ENCODE results near the gene PRKD3. TPM values are rescaled to one million over a fixed set of nuclear protein-coding genes. Genes with fewer than 3 reads are reported as not detected.

PRKD3 gene
- total RNA-seq, 1 experiment from 2014 or later: 82.1 TPM

DNA sequence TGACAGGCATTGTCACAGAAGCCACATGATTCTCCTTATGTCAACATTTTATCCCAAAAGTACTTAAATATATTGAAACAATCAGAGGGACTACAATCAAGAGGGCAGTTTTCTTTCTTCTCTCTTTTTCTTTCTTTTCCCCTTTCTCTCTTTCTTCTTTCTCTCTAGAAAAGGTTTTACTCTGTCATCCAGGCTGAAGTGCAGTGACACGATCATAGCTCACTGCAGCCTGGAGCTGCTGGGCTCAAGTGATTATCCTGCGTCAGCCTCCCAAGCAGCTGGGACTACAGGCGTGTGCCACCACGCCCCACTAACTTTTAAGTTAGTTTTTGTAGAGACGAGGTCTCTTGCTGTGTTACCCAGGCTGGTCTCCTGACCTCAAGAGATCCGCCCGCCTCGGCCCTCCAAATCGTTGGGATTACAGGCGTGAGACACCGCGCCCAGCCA, 1.0 kb upstream of the PRKD3 start (continued):
- TF ChIP-seq MYBL2 (CRISPR knock-in tag; IDR thresholded peaks at IDR 0.05) (no peak), ZNF232 (CRISPR knock-in tag; IDR thresholded peaks at IDR 0.05) (no peak), ZNF423 (CRISPR knock-in tag; IDR thresholded peaks at IDR 0.05) (no peak), EMX1 (CRISPR knock-in tag; IDR thresholded peaks at IDR 0.05) (no peak)
- TF ChIP-seq, protein P1, sequence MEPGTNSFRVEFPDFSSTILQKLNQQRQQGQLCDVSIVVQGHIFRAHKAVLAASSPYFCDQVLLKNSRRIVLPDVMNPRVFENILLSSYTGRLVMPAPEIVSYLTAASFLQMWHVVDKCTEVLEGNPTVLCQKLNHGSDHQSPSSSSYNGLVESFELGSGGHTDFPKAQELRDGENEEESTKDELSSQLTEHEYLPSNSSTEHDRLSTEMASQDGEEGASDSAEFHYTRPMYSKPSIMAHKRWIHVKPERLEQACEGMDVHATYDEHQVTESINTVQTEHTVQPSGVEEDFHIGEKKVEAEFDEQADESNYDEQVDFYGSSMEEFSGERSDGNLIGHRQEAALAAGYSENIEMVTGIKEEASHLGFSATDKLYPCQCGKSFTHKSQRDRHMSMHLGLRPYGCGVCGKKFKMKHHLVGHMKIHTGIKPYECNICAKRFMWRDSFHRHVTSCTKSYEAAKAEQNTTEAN (CRISPR knock-in tag; IDR thresholded peaks at IDR 0.05): no peak
- TF ChIP-seq, protein P2, sequence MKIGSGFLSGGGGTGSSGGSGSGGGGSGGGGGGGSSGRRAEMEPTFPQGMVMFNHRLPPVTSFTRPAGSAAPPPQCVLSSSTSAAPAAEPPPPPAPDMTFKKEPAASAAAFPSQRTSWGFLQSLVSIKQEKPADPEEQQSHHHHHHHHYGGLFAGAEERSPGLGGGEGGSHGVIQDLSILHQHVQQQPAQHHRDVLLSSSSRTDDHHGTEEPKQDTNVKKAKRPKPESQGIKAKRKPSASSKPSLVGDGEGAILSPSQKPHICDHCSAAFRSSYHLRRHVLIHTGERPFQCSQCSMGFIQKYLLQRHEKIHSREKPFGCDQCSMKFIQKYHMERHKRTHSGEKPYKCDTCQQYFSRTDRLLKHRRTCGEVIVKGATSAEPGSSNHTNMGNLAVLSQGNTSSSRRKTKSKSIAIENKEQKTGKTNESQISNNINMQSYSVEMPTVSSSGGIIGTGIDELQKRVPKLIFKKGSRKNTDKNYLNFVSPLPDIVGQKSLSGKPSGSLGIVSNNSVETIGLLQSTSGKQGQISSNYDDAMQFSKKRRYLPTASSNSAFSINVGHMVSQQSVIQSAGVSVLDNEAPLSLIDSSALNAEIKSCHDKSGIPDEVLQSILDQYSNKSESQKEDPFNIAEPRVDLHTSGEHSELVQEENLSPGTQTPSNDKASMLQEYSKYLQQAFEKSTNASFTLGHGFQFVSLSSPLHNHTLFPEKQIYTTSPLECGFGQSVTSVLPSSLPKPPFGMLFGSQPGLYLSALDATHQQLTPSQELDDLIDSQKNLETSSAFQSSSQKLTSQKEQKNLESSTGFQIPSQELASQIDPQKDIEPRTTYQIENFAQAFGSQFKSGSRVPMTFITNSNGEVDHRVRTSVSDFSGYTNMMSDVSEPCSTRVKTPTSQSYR (CRISPR knock-in tag; IDR thresholded peaks at IDR 0.05): no peak

DNA sequence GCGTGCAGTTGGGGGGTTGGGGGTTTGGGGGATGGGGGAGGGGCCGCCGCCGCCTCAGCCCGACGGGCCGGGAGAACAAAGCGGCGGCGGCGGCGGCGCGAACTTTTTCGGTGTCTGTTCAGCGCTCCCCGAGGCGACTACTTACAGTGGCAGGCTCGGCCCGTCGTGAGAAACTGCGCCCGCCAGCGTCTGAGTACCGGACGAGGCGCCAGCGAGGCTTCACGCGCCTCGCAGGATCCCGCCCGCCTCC, 172 bp downstream of the PRKD3 start:
- peaks cover 5% of the 10 kb centered on the region; the same call in 1 of the 2 replicates for H3K36me3 Mint-ChIP-seq
- ATAC-seq (no peak), DNase-seq (ENCODE audit: low spot score) (peak; percentile 77)
- POLR2A ChIA-PET: no interaction called here
- peak overlapping the region; percentile 52 for H3K4me3 Mint-ChIP-seq
- H3K4me1 Mint-ChIP-seq: peaks cover 44% of the 10 kb centered on the region
- H3K27ac Mint-ChIP-seq: no peak overlapping the region
- CTCF ChIA-PET: interaction anchor here (0.6 kb wide), 1 partner anchor 19 kb away, joined by 3 read pairs; no protein-coding TSS in a partner anchor
- H3K27me3 Mint-ChIP-seq (ENCODE audit: low read depth): peaks cover 20% of the 10 kb centered on the region
- no peaks in the 10 kb centered on the region for H3K9me3 Mint-ChIP-seq
- TF ChIP-seq, protein P3, sequence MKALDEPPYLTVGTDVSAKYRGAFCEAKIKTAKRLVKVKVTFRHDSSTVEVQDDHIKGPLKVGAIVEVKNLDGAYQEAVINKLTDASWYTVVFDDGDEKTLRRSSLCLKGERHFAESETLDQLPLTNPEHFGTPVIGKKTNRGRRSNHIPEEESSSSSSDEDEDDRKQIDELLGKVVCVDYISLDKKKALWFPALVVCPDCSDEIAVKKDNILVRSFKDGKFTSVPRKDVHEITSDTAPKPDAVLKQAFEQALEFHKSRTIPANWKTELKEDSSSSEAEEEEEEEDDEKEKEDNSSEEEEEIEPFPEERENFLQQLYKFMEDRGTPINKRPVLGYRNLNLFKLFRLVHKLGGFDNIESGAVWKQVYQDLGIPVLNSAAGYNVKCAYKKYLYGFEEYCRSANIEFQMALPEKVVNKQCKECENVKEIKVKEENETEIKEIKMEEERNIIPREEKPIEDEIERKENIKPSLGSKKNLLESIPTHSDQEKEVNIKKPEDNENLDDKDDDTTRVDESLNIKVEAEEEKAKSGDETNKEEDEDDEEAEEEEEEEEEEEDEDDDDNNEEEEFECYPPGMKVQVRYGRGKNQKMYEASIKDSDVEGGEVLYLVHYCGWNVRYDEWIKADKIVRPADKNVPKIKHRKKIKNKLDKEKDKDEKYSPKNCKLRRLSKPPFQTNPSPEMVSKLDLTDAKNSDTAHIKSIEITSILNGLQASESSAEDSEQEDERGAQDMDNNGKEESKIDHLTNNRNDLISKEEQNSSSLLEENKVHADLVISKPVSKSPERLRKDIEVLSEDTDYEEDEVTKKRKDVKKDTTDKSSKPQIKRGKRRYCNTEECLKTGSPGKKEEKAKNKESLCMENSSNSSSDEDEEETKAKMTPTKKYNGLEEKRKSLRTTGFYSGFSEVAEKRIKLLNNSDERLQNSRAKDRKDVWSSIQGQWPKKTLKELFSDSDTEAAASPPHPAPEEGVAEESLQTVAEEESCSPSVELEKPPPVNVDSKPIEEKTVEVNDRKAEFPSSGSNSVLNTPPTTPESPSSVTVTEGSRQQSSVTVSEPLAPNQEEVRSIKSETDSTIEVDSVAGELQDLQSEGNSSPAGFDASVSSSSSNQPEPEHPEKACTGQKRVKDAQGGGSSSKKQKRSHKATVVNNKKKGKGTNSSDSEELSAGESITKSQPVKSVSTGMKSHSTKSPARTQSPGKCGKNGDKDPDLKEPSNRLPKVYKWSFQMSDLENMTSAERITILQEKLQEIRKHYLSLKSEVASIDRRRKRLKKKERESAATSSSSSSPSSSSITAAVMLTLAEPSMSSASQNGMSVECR (CRISPR knock-in tag; IDR thresholded peaks at IDR 0.05; ENCODE audit: borderline replicate concordance): peak; percentile 18; the same call in 1 of the 2 replicates
- TF ChIP-seq, protein P4, sequence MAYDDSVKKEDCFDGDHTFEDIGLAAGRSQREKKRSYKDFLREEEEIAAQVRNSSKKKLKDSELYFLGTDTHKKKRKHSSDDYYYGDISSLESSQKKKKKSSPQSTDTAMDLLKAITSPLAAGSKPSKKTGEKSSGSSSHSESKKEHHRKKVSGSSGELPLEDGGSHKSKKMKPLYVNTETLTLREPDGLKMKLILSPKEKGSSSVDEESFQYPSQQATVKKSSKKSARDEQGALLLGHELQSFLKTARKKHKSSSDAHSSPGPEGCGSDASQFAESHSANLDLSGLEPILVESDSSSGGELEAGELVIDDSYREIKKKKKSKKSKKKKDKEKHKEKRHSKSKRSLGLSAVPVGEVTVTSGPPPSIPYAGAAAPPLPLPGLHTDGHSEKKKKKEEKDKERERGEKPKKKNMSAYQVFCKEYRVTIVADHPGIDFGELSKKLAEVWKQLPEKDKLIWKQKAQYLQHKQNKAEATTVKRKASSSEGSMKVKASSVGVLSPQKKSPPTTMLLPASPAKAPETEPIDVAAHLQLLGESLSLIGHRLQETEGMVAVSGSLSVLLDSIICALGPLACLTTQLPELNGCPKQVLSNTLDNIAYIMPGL (CRISPR knock-in tag; IDR thresholded peaks at IDR 0.05): no peak
- TF ChIP-seq ZNF121 (CRISPR knock-in tag; IDR thresholded peaks at IDR 0.05) (no peak), JAZF1 (CRISPR knock-in tag; IDR thresholded peaks at IDR 0.05) (no peak), ZNF232 (CRISPR knock-in tag; IDR thresholded peaks at IDR 0.05) (peak; percentile 54; the same call in 1 of the 2 replicates), CREB1 (CRISPR knock-in tag; IDR thresholded peaks at IDR 0.05) (0 out of 2 replicates have a peak, but pooled peaks have one; percentile 12)
- TF ChIP-seq, protein P5, sequence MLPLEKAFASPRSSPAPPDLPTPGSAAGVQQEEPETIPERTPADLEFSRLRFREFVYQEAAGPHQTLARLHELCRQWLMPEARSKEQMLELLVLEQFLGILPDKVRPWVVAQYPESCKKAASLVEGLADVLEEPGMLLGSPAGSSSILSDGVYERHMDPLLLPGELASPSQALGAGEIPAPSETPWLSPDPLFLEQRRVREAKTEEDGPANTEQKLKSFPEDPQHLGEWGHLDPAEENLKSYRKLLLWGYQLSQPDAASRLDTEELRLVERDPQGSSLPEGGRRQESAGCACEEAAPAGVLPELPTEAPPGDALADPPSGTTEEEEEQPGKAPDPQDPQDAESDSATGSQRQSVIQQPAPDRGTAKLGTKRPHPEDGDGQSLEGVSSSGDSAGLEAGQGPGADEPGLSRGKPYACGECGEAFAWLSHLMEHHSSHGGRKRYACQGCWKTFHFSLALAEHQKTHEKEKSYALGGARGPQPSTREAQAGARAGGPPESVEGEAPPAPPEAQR (CRISPR knock-in tag; IDR thresholded peaks at IDR 0.05): no peak
- TF ChIP-seq, protein P6, sequence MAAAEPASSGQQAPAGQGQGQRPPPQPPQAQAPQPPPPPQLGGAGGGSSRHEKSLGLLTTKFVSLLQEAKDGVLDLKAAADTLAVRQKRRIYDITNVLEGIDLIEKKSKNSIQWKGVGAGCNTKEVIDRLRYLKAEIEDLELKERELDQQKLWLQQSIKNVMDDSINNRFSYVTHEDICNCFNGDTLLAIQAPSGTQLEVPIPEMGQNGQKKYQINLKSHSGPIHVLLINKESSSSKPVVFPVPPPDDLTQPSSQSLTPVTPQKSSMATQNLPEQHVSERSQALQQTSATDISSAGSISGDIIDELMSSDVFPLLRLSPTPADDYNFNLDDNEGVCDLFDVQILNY (CRISPR knock-in tag; IDR thresholded peaks at IDR 0.05): peak; percentile 20; the same call in 1 of the 2 replicates
